HG03521 (cell line): ENCODE results near the gene PDS5B.
"Not testable (repeated sequence)": the region's sequence is repeated elsewhere in the genome, so short reads cannot be mapped to it uniquely, and the experiment has no call there.

Experiments
- ATAC-seq: cut with Tn5 transposase; IDR thresholded peaks from one replicate; pipeline ENCODE4 v1.9.1; 2021; ENCODE audit warnings: mild to moderate bottlenecking, moderate library complexity; ENCODE audit not compliant: unreplicated experiment

The PDS5B gene, protein sequence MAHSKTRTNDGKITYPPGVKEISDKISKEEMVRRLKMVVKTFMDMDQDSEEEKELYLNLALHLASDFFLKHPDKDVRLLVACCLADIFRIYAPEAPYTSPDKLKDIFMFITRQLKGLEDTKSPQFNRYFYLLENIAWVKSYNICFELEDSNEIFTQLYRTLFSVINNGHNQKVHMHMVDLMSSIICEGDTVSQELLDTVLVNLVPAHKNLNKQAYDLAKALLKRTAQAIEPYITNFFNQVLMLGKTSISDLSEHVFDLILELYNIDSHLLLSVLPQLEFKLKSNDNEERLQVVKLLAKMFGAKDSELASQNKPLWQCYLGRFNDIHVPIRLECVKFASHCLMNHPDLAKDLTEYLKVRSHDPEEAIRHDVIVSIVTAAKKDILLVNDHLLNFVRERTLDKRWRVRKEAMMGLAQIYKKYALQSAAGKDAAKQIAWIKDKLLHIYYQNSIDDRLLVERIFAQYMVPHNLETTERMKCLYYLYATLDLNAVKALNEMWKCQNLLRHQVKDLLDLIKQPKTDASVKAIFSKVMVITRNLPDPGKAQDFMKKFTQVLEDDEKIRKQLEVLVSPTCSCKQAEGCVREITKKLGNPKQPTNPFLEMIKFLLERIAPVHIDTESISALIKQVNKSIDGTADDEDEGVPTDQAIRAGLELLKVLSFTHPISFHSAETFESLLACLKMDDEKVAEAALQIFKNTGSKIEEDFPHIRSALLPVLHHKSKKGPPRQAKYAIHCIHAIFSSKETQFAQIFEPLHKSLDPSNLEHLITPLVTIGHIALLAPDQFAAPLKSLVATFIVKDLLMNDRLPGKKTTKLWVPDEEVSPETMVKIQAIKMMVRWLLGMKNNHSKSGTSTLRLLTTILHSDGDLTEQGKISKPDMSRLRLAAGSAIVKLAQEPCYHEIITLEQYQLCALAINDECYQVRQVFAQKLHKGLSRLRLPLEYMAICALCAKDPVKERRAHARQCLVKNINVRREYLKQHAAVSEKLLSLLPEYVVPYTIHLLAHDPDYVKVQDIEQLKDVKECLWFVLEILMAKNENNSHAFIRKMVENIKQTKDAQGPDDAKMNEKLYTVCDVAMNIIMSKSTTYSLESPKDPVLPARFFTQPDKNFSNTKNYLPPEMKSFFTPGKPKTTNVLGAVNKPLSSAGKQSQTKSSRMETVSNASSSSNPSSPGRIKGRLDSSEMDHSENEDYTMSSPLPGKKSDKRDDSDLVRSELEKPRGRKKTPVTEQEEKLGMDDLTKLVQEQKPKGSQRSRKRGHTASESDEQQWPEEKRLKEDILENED (N-terminal part only)

GRCh38 chr13:32586080-32586900 lies at the start of gene PDS5B:
Gene PDS5B, plus strand, starts transcription at chr13:32586452. Its CDS starts 62,321 bp downstream, at chr13:32648773.
- peak; percentile 83 for ATAC-seq

DNA sequence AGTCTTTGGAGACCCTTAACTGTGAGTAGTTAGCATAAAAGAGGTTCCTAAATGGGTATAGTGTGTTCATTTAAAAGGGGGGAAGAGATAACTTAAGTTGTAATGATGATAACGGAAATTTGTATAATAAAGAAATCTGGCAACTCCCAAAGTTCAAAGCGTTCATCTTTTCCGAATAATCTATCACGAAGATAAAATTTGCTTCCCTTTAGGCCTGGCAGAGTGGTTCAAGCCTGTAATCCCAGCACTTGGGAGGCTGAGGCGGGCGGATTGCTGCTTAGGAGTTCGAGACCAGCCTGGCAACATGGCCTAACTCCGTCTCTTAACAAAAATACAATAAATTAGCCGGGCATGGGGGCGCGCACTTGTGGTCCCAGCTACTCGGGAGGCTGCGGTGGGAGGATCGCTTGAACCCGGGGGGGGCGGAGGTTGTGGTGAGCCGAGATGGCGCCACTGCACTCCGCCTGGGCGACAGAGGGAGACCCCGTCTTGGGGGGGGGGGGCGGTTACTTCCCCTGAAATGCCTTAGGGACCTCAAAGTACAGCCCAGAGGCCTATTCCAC lies 48.6 kb upstream of the PDS5B start:
- ATAC-seq = no peak

GRCh38 chr13:32538143-32538620 lies 48.1 kb upstream of the PDS5B start:
- peak; percentile 77 for ATAC-seq

DNA sequence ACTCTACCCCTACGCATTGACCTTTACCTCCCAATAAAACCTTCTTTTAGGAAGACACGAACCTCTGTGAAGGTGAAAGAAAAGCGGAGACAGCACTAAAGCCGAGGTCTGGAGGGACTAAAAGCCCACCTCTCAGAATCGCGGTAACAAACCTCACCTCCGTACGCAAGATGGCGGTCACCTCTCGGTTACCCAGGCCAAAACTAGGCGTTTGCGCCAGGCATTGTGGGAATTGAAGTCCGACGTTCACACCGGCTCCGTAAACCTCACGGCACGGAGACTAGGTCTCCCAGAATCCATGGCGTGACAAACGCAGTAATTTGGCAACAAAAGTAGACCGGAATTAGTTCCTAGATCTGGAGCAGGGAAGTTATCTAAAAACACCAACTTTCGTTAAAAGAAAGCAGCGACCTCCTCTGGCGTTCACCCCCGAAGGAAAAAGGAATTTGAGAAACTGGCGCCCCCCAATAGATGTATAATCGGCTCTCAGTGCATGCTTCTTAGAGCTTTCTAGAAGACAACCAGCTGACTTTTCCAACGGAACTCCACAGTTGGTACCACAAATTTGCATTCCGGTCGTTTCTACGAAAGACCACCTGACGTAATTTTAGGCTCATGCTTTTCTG lies 47.5 kb upstream of the PDS5B start, which contains the start of gene N4BP2L2:
TSS of gene N4BP2L2 (minus strand) at position 175 of the 626 bp plus-strand sequence. CDS start 1,768 bp downstream, outside the sequence.
- ATAC-seq = peak; percentile 96

DNA sequence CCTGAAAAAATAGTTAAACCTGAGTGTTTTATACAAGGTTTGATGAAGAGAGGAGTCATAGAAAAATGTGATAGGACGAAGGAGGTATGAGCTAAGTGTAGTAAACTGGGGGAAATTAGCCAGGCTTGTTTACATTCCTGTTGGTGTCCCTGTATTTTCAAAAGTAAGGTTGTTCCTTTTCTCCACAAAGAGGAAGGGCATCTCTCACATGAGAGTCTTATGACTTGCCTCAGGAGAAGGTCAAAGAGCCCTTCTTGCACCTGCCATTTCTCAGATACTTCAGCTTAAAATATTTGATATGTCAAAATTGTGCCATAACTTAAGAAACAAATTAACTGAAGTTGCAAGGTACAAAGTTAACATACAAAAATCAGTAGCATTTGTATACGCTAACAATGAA lies 44.0 kb upstream of the PDS5B start:
- ATAC-seq = no peak

DNA sequence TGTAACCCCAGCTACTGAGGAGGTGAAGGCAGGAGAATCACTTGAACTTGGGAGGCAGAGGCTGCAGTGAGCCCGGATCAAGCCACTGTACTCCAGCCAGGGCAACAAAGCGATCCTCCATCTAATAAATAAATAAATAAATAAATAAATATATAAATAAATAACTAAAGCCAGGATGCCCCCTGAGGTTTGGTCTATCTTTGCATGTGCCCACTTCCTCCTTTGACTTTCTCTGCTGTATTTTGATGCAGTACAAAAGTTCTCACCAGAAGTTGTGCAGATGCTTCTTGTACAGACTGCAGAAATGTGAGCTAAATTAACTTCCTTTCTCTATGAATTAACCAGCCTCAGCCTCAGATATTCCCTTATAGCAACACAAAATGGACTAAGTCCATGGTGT lies 41.2 kb upstream of the PDS5B start:
- no peak for ATAC-seq

DNA sequence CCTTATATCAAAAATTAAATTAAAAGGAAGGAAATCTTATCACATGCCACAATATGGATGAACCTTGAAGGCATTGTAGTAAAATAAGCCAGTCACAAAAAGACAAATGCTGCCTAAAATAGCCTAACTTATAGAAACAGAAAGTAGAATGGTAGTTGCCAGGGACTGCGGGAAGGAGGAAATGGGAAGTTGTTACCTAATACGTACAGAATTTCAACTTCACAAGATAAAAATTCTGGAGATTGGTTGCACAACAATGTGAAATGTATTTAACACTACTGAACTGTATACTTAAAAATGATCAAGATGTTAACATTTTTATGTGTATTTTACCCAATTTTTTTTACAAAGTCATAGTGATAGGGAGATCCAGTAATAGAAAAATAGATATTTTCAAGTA lies 37.4 kb upstream of the PDS5B start:
- no peak for ATAC-seq

GRCh38 chr13:32549788-32550187 lies 36.5 kb upstream of the PDS5B start:
- no peak for ATAC-seq

DNA sequence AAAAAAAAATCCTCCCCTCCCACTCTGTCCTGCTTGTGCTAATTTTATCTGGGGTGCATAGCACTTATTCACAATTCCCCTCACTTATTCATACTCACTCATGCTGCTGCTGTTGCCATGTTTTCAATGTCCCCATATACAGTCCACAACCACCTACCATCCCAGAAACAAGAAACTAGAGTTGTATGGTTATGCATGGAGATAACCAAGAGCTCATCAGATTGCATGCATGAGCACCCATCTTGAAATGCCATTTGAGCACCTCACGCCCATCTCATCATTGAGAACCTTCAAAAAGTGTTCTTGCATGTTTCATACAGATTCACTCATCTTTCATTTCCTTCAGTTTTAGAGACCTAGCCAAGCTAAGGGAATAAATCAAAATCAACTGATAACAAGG lies 32.5 kb upstream of the PDS5B start:
- ATAC-seq = no peak

GRCh38 chr13:32555613-32556012 lies 30.6 kb upstream of the PDS5B start:
- no peak for ATAC-seq

DNA sequence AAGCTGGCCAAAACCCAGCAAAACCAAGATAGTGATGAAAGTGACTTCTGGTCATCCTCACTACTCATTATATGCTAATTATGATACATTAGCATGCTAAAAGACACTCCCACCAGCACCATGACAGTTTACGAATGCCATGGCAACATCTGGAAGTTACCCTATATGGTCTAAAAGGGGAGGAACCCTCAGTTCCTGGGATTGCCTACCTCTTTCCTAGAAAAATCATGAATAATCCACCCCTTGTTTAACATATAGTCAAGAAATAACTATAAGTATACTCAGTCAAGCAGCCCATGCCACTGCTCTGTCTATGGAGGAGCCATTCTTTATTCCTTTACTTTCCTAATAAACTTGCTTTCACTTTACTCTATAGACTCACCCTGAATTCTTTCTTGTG lies 25.4 kb upstream of the PDS5B start:
- ATAC-seq = not testable (repeated sequence)

- not testable (repeated sequence) for ATAC-seq
Measured at GRCh38 chr13:32575687-32576086, 10.6 kb upstream of the PDS5B start.

- ATAC-seq = no peak
Measured at GRCh38 chr13:32577032-32577431, 9.2 kb upstream of the PDS5B start.

DNA sequence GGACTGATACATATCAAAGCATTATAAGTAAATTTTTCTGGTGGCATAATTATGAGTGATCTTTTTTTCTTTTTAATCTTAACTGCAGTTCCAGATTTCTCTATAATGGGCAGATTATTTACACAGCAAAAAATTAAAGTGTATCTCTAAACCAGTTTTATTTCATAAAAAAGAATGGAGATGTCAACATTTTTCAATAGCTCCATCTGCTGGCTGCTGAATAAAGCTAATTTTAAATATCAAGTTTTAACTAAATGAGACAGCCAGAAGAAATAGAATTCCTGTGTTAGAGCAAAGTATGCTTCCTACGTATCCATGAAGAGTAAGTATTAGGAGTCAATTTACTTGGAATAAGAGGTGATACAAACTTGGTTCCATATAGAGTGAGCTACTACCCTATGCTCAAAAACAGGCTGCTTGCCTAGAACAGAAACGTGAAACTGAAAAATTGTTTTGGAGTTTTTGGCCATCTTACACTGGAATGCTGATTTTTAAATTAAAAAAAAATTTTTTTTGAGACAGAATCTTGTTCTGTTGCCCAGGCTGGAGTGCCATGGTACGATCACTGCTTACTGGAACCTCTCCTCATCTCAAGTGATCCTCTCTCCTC lies 5.0 kb upstream of the PDS5B start:
- ATAC-seq = no peak

DNA sequence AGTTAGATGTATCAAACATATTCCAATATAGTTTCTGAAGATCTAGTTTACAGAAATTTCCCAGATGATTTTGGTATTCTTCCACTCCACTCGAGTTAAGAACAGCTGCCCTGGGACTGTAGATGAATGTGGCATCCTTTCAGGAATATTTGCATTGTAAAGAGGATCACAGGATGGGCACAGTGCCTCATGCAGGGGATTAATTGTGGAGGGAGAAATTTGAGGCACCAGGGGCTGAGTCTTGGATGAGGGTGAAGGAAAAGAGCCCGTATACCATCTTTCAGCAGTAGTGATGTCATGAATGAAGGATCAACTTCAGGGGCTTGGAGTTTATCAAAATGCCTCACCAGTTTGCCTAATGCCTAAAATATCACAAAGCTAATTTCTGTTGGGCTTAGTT lies 4.0 kb upstream of the PDS5B start:
- no peak for ATAC-seq

- no peak for ATAC-seq
Measured at GRCh38 chr13:32582991-32583390, 3.3 kb upstream of the PDS5B start.

DNA sequence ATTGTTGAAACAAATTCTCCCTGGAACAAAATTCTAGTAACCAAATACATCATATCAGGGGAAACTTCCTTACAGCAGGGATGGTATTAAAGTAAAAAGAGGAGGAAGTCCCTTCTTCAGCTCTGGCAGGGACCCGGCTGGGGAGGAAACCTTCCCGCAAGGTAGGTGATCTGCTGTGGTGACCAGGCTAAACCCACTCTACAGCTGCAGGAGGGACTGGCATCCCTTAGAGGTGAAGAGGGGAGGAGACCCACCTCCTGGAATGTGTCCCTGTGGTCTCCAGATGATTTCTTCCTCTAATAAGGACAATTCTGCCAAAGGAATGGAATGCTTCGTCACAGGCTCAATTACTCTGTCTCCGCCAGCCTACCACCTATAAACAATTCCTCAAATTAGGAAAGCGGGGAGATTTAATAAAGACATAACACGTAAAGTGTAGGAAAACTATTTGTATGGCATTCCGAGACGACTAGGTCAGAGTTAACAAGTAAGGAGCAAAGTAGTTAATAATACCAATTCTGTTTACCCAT lies 637 bp upstream of the PDS5B start:
- ATAC-seq = no peak

GRCh38 chr13:32587011-32587810 lies 959 bp downstream of the PDS5B start:
- ATAC-seq = peak; percentile 31
